CD4-positive, alpha-beta T cell treated with Interleukin-12 subunit alpha and Interleukin-12 subunit beta, for 1 hour (primary cell): ENCODE results near the gene TAGLN3.

Source experiments
- DNase-seq: peaks from one replicate; pipeline ENCODE4 v3.0.0-alpha.2; 2020

The TAGLN3 gene

DNA sequence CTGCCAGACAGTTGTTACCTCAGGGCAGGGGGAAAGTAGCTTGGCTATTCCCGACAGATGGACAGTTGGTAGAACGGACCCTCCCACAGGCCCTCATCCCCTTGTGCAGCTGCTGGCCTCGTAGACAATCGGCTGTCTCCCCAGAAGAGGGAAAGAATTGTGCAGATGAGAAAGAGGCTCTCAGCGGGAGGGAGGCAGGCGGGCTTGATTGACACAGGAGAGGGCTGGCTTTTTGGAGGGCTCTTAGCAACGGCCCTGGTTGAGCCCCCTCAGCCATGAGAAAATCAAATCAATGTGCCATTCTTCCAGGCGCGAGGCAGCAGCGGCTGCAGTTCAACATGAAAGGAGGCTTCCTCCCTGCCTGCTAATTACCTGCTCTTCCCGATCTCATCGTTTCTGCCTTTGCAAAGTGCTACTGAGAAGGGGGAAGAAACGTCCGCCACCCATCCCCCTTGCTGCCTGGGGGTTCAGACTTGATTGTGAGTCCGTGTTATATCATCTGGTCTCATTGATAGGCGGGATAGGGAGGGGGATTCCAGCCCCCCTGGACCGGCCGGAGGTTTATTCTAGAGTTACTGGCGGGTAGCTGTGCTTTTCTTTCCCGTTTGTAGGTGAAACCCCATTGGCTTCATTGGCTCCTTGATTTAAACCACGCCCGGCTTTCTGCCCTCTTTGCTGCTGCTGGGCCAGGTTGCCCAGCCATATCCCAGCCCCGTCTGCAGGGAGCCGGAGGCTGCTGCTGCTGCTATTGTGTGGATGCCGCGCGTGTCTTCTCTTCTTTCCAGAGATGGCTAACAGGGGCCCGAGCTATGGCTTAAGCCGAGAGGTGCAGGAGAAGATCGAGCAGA is at the start of gene TAGLN3:
TSS of gene TAGLN3 (plus strand) at position 287 of the 848 bp plus-strand sequence. CDS start at position 788, 501 bp downstream.
- no peak for DNase-seq

GRCh38 chr3:111949712-111950111 is 49.0 kb upstream of the TAGLN3 start:
- no peak for DNase-seq

- DNase-seq: no peak
Measured at GRCh38 chr3:111951032-111951431, 47.7 kb upstream of the TAGLN3 start.

GRCh38 chr3:111952086-111952485 is 46.6 kb upstream of the TAGLN3 start:
- no peak for DNase-seq

DNA sequence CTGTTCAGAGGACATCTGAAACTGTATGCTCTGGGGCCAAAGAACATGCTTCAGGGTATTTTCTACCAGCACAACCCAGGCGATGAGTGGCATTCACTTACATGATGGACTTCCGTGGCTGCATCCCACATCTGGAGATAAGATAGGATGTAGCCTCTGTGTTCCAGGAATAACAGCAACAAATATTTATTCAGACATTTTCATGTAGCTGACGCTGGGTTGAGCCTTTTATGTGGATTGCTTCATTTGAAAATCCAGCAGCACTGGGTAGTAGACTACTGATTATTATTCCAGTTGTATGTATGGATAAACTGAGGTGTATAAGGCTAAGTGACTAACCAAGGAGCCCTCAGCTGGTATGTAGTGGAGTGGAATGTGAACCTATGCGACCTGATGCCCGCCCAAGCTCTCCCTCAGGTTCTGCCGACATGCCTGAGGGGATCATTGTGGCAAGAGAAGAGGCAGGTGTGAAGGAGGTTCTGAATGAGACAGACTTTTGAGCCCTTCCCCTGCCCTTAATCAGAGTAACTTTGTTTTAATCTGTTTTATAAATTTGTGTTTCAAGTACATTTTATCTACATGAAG is 45.8 kb upstream of the TAGLN3 start:
- DNase-seq: no peak

DNA sequence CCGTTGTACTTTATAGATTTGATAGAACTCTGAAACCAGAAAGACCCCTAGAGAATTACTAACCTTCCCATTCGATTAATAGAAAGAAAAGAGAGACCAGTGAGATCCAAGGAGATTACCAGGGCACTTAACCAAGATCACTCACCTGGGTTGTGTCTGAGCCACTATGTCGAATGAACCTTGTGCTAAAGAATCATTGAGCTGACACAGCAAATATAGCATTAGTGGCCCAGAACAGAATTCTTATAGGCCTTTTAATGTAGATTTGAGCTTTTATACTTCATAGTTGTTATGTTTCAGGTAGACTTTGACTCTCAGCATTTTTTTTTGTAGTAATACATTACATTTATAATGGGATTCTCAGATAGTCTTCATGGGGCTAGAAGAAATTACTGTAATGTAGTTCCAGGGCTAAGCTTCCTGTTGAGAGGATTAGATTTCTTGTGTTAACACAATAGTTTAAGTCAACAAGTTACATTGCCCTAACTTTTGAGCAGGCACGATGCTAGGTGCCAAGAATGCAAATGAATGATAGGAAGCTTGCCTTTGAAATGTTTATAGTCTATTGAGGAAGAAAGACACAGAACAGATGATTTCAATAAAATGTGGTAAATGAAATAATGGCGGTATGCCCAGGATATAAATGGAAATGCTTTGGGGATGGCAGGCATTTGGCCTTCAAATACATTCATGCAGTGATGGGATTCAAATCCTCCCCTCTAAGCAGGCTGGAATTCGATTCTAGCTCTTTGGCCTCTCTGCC is 44.3 kb upstream of the TAGLN3 start:
- DNase-seq: no peak

DNA sequence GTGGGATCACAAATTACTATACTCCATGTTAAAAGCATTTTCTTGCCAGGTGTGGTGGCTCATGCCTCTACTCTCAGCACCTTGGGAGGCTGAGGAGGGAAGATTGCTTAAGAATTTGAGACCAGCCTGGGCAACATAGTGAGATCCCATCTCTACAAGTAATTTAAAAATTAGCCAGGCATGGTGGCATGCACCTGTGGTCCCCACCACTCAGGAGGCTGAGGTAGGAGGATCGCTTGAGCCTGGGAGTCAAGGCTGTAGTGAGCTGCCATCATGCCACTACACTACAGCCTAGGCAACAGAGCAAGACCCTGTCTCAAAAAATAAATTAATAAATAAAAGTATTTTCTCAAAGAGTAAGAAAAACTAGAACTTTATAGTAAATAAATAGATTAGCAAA is 42.8 kb upstream of the TAGLN3 start:
- DNase-seq: no peak

DNA sequence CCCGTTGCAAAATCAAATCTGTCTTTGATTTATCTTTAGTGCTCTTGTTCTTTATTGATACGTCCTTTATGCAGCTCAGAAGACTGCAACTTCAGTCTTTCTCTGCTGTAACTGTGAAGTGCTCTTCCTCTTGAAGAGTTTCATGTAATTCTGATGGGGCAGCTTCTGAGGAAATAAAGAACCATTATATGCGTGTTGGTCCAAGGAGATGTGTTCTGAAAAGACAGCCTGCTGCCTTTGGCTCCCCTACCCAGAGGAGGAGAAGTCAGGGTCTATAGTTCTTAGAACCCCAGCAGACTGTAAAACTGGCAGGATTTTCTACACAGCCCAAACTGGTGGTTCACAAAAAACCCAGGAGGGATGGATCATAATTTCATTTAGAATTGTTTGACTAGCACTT is 42.3 kb upstream of the TAGLN3 start:
- DNase-seq: no peak

GRCh38 chr3:111956995-111957734 is 41.6 kb upstream of the TAGLN3 start:
- DNase-seq: no peak

- DNase-seq: no peak
Measured at GRCh38 chr3:111961461-111962164, 37.1 kb upstream of the TAGLN3 start.

GRCh38 chr3:111963424-111963823 is 35.3 kb upstream of the TAGLN3 start:
- DNase-seq: no peak

GRCh38 chr3:111965484-111965883 is 33.2 kb upstream of the TAGLN3 start:
- DNase-seq: no peak

DNA sequence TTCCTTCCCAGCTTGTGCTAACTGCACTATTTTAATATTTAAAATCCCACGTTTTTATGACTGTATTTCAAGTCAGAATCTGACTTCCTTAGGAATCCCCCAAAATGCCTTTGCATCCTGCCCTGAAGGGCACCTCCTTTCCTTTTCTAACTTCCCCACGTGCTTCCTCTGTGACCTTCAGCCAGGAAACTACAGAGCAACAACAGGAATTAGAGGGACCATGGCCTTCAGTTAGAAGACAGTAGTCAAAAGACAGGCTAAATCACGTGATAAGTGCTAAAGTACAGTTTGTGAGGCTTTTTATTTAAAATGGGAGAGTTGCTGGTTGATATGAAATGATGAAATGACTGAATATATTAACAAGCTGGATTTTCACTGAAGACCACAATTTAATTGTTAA is 31.7 kb upstream of the TAGLN3 start:
- no peak for DNase-seq

DNA sequence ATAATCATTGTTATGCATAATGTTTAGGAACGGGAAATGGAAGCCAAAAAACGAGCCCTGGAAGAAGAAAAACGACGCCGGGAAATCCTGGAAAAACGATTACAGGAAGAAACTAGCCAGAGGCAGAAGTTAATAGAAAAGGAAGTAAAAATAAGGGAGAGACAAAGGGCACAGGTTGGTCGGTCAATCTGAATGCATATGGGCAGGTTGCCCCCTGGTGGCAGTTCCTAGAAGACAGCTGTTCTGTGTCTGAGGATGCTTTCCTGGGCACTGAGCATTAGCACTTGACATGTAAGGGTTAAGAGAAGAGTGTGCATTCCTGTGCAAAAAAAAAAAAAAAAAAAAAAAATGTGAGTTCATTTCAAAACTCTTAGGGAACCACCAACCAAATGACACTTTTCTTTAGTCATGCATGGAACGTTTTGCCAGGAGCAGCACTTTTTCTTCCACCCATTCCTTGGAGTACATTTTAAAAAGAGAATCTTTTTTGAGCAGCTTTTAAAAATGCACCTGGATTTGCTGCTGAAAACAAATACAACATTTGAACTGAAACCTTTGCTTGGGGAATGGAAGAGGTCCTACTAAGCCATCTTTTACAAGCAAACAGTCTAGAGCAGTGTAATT is 31.0 kb upstream of the TAGLN3 start:
- peak; percentile 80 for DNase-seq

DNA sequence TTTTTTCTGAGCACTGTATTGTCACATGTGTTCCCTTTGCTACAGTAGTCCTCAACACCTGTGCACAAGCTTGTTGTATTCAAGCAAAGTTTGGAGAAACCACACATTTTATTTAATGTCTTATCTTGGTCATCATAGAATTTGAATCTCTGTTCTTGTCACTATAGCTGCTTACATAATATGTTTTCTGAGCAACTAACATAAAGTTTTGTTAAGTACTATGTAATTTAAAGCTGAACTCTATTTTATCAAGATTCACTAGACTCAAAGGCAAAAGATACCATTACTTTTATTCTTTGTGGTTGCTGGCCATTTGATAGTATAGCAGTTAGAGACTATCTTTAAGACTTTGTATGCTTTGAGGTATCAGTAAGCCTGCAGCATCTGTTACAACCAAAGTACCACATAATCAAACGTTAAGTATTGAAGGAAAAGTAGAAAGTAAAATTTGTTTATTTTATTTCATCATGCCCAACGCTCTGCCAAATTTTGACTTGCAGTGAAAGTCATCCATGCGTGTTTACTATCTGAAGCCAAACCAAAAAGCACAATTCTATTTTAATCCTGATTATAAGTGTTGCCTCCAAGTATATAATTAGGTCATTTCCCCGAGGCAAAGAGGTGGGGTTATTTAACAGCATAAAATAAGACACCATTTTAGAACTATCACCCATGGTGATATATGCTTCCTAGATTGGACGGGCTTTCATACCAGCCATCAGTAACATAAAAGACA is 30.2 kb upstream of the TAGLN3 start:
- DNase-seq: no peak

DNA sequence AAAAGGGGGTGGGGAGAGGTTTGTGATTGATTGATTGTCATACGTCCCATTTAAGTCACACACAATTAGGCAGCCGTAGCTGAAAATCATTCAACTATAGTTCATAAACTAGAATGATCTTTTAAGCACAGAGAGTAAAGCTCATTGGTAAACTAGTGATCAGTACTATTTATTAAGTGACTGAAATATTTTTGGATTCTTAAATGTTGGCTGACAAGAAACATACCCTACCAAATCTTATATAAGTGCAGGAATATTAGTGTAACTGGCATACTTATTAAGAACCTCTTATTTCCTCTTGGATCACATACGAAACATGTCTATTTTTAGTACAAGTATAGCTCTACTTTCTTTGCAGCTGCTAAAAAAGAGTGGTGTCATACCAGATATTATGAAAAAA is 28.3 kb upstream of the TAGLN3 start:
- no peak for DNase-seq

DNA sequence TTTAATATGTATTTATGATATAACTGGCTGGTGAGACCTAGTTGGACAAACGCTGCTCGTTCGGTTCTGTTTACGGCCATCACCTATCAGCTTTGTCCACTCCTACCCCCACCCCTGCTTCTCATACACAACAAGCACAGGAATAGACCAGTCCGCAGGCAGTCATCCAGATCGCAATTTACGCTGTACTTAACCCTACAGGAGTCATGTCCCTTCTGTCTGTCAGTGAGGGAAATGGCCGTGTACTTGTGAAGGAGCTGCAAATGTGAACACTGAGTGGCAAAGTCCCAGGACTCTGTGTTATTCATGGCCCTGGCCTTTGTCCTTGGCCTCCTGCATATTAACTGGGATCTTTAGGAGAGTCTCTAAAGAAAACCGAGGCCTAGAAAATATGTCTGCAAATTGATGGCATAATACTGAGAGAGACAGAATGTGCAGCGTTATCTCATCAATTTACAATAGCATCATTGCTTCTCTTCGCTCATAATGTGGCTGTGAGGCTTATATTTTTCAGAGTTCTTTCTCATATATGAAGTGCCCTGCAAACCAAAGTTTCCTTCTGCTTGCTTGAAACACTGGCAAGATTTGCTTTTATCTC is 27.1 kb upstream of the TAGLN3 start:
- DNase-seq: no peak

DNA sequence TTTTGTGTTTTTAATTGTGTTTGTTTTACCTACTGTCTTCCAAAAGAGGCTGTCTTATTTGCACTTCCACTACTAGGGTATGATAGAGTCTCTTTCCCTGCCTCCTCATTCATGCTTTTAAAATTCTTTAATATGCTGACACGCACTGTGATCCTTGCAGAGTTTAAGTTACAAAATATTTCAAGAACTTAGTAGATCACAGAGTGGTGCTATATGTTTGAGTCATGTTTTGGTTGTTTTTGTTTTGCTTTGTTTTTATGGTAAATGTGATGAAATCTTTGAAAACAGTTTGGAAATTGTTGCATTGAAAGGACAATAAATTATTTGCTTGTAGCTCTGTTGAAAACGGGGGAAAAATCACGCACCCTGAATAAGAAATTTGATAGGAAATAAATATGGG is 25.8 kb upstream of the TAGLN3 start:
- DNase-seq: no peak

- DNase-seq: no peak
Measured at GRCh38 chr3:111975131-111975530, 23.6 kb upstream of the TAGLN3 start.

GRCh38 chr3:111976254-111976653 is 22.5 kb upstream of the TAGLN3 start:
- no peak for DNase-seq
